SU-DHL-6 (cell line): ENCODE measurements around the gene TMEM232.
"Not testable (repeated sequence)": the region's sequence is repeated elsewhere in the genome, so short reads cannot be mapped to it uniquely, and the experiment has no call there.

Source experiments
- EZH2phosphoT487 ChIP-seq: fragments of 200-600 bp; sonication (generic), shearing (Covaris generic); conservative IDR thresholded peaks from 2 replicates; pipeline ENCODE4 v1.6.1; 2018; ENCODE audit warnings: mild to moderate bottlenecking, antibody characterized with exemption, low read length, moderate library complexity, mixed read lengths
- TF ChIP-seq, protein P1 (sequence below): fragments of 200-600 bp; sonication (generic); IDR thresholded peaks from one replicate; pipeline ENCODE4 v1.5.1; 2017; ENCODE audit warnings: antibody characterized with exemption, mild to moderate bottlenecking, low read length, moderate library complexity; ENCODE audit not compliant: insufficient read depth, poor library complexity, severe bottlenecking

DNA sequence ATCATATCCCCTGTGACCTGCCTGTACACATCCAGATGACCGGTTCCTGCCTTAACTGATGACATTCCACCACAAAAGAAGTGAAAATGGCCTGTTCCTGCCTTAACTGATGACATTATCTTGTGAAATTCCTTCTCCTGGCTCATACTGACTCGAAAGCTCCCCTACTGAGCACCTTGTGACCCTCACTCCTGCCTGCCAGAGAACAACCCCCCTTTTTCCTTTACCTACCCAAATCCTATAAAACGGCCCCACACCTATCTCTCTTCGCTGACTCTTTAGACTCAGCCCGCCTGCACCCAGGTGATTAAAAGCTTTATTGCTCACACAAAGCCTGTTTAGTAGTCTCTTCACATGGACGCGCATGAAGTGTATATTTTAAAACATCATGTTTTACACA lies 191.3 kb downstream of the TMEM232 start:
- TF ChIP-seq EZH2phosphoT487, result not testable (repeated sequence)
- TF ChIP-seq, protein P1, sequence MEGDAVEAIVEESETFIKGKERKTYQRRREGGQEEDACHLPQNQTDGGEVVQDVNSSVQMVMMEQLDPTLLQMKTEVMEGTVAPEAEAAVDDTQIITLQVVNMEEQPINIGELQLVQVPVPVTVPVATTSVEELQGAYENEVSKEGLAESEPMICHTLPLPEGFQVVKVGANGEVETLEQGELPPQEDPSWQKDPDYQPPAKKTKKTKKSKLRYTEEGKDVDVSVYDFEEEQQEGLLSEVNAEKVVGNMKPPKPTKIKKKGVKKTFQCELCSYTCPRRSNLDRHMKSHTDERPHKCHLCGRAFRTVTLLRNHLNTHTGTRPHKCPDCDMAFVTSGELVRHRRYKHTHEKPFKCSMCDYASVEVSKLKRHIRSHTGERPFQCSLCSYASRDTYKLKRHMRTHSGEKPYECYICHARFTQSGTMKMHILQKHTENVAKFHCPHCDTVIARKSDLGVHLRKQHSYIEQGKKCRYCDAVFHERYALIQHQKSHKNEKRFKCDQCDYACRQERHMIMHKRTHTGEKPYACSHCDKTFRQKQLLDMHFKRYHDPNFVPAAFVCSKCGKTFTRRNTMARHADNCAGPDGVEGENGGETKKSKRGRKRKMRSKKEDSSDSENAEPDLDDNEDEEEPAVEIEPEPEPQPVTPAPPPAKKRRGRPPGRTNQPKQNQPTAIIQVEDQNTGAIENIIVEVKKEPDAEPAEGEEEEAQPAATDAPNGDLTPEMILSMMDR, result not testable (repeated sequence)
